ENCODE data around the gene CCDC92.

Gene CCDC92

GRCh38 chr12:123986374-123986965 is 13.8 kb upstream of the CCDC92 start:
- TF ChIP-seq SIN3A (IDR thresholded peaks at IDR 0.05; ENCODE audit: borderline replicate concordance, insufficient read depth, low read length), result no peak
- no peak for TF ChIP-seq POLR2AphosphoS5 (IDR thresholded peaks at IDR 0.05; ENCODE audit: low read depth, low read length)
- no peak for TF ChIP-seq REST (IDR thresholded peaks at IDR 0.05; ENCODE audit: insufficient read depth in 1 of 2, low read depth in 2 of 2, low read length in 2 of 2)
- TF ChIP-seq FOXP2 (optimal IDR thresholded peaks at IDR 0.05; ENCODE audit: borderline replicate concordance, extremely low read depth, extremely low read length, insufficient read depth), result no peak
- no peak for TF ChIP-seq TAF1 (IDR thresholded peaks at IDR 0.05; ENCODE audit: borderline replicate concordance, insufficient read depth, low read length)

GRCh38 chr12:123984903-123985302 is 12.3 kb upstream of the CCDC92 start:
- no peak for TF ChIP-seq TAF1 (IDR thresholded peaks at IDR 0.05; ENCODE audit: borderline replicate concordance, insufficient read depth, low read length)

- TF ChIP-seq POLR2AphosphoS5 (IDR thresholded peaks at IDR 0.05; ENCODE audit: low read depth, low read length), result no peak
- no peak for TF ChIP-seq SIN3A (IDR thresholded peaks at IDR 0.05; ENCODE audit: borderline replicate concordance, insufficient read depth, low read length)
- no peak for TF ChIP-seq REST (IDR thresholded peaks at IDR 0.05; ENCODE audit: insufficient read depth in 1 of 2, low read depth in 2 of 2, low read length in 2 of 2)
- TF ChIP-seq FOXP2 (optimal IDR thresholded peaks at IDR 0.05; ENCODE audit: borderline replicate concordance, extremely low read depth, extremely low read length, insufficient read depth), result no peak
Measured at GRCh38 chr12:123983822-123984485, 11.3 kb upstream of the CCDC92 start.

GRCh38 chr12:123982269-123982668 is 9.6 kb upstream of the CCDC92 start:
- TF ChIP-seq FOXP2 (optimal IDR thresholded peaks at IDR 0.05; ENCODE audit: borderline replicate concordance, extremely low read depth, extremely low read length, insufficient read depth) (no peak), REST (IDR thresholded peaks at IDR 0.05; ENCODE audit: insufficient read depth in 1 of 2, low read depth in 2 of 2, low read length in 2 of 2) (no peak), TAF1 (IDR thresholded peaks at IDR 0.05; ENCODE audit: borderline replicate concordance, insufficient read depth, low read length) (no peak), POLR2AphosphoS5 (IDR thresholded peaks at IDR 0.05; ENCODE audit: low read depth, low read length) (no peak), SIN3A (IDR thresholded peaks at IDR 0.05; ENCODE audit: borderline replicate concordance, insufficient read depth, low read length) (no peak)

GRCh38 chr12:123979566-123979965 is 6.9 kb upstream of the CCDC92 start:
- TF ChIP-seq SIN3A (IDR thresholded peaks at IDR 0.05; ENCODE audit: borderline replicate concordance, insufficient read depth, low read length) (no peak), FOXP2 (optimal IDR thresholded peaks at IDR 0.05; ENCODE audit: borderline replicate concordance, extremely low read depth, extremely low read length, insufficient read depth) (no peak), POLR2AphosphoS5 (IDR thresholded peaks at IDR 0.05; ENCODE audit: low read depth, low read length) (no peak), REST (IDR thresholded peaks at IDR 0.05; ENCODE audit: insufficient read depth in 1 of 2, low read depth in 2 of 2, low read length in 2 of 2) (no peak), TAF1 (IDR thresholded peaks at IDR 0.05; ENCODE audit: borderline replicate concordance, insufficient read depth, low read length) (no peak)

Measured in PFSK-1 (cell line).